MM.1S (cell line): ENCODE data around the gene GALNS.

Source experiments
- DNase-seq: peaks from one replicate; pipeline ENCODE4 v3.0.0-alpha.2; 2015
- H2AFZ ChIP-seq: fragments of 300-600 bp; sonication (generic); 2 replicates; pipeline ENCODE4 v1.6.0; 2016; ENCODE audit warnings: antibody characterized with exemption, low read length
- H3F3A ChIP-seq: fragments of 300-600 bp; sonication (generic); 2 replicates; pipeline ENCODE4 v1.6.1; 2016; ENCODE audit warnings: mild to moderate bottlenecking, antibody characterized with exemption, low read length, moderate library complexity, mixed read lengths; ENCODE audit not compliant: insufficient read depth
- H3K27ac ChIP-seq: fragments of 300-600 bp; sonication (generic); 2 replicates; pipeline ENCODE4 v1.5.1; 2016; ENCODE audit warnings: mild to moderate bottlenecking, low read length
- H3K27me3 ChIP-seq: fragments of 300-600 bp; sonication (generic); replicated peaks from 2 replicates; pipeline ENCODE4 v1.6.0; 2016; ENCODE audit warnings: low read length; ENCODE audit not compliant: insufficient read depth
- H3K36me3 ChIP-seq: fragments of 300-600 bp; sonication (generic); replicated peaks from 2 replicates; pipeline ENCODE4 v1.6.1; 2016; ENCODE audit warnings: mild to moderate bottlenecking, low read length, mixed read lengths; ENCODE audit not compliant: insufficient read depth
- H3K4me1 ChIP-seq: fragments of 300-600 bp; sonication (generic); 2 replicates; pipeline ENCODE4 v1.6.1; 2016; ENCODE audit warnings: low read length, mixed read lengths
- H3K4me2 ChIP-seq: fragments of 300-600 bp; sonication (generic); 2 replicates; pipeline ENCODE4 v1.6.0; 2016; ENCODE audit warnings: low read depth, low read length
- H3K4me3 ChIP-seq: fragments of 300-600 bp; sonication (generic); 2 replicates; pipeline ENCODE4 v1.5.1; 2016; ENCODE audit warnings: low read length, mixed read lengths
- H3K79me2 ChIP-seq: fragments of 300-600 bp; sonication (generic); 2 replicates; pipeline ENCODE4 v1.6.1; 2016; ENCODE audit warnings: mixed run types, low read length, mixed read lengths
- H3K9ac ChIP-seq: fragments of 300-600 bp; sonication (generic); 2 replicates; pipeline ENCODE4 v1.6.1; 2016; ENCODE audit warnings: low read length, mixed read lengths
- H3K9me2 ChIP-seq: fragments of 300-600 bp; sonication (generic); replicated peaks from 2 replicates; pipeline ENCODE4 v1.6.1; 2016; ENCODE audit warnings: mild to moderate bottlenecking, low read length, mixed read lengths; ENCODE audit not compliant: insufficient read depth
- H3K9me3 ChIP-seq: fragments of 300-600 bp; sonication (generic); replicated peaks from 2 replicates; pipeline ENCODE4 v1.6.1; 2016; ENCODE audit warnings: mild to moderate bottlenecking, low read length, mixed read lengths; ENCODE audit not compliant: insufficient read depth
- H4K20me1 ChIP-seq: fragments of 300-600 bp; sonication (generic); 2 replicates; pipeline ENCODE4 v1.6.1; 2016; ENCODE audit warnings: mild to moderate bottlenecking, low read length, moderate library complexity, mixed read lengths; ENCODE audit not compliant: insufficient read depth
- EZH2 ChIP-seq: fragments of 300-600 bp; sonication (generic); optimal IDR thresholded peaks from 2 replicates; pipeline ENCODE3; 2017; ENCODE audit warnings: low read depth, mild to moderate bottlenecking, antibody characterized with exemption, low read length, mixed read lengths
- EZH2phosphoT487 ChIP-seq: fragments of 300-600 bp; sonication (generic); IDR thresholded peaks from 2 replicates; pipeline ENCODE4 v1.6.1; 2018; ENCODE audit warnings: antibody characterized with exemption, low read length
- TF ChIP-seq, protein P1 (sequence below): fragments of 300-600 bp; sonication (generic); IDR thresholded peaks from 2 replicates; pipeline ENCODE4 v1.5.1; 2016; ENCODE audit warnings: antibody characterized with exemption, low read length, mixed read lengths

GALNS gene

DNA sequence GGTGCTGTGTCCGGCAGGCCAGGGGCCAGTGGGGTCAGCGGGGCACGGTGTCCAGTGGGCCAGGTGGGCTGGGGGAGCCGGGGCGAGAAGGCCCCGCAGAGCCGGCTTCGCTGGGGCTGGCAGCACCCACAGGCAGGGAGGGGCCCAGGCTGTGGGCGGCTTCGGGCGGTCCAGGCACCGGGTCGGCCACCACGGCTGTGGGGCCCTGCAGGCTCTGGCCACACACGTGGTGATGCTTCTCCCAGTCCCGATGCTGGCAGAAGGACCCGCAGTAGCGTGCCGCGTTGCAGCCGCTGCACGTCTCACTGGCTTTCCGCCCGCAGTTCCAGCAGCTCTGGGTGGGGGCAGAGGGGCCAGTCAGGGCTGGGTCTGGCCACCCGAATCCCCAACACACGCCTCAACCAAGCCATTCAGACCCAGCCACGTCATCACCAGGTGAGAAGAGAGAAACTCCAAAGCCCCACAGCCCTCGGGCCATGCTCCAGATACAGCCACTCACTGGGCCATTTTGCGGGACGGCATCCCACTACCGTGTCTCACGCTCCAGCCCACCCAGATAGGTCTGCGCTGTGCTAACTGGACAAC, 20.3 kb upstream of the GALNS start:
- H3K9me3 ChIP-seq, result no peaks in the 10 kb centered on the region
- DNase-seq, result no peak
- H3K36me3 ChIP-seq, result no peaks in the 10 kb centered on the region
- no peaks in the 10 kb centered on the region for H4K20me1 ChIP-seq
- no peaks in the 10 kb centered on the region for H3K27me3 ChIP-seq
- no peaks in the 10 kb centered on the region for H3K79me2 ChIP-seq
- no peaks in the 10 kb centered on the region for H3F3A ChIP-seq
- H3K4me2 ChIP-seq, result no peak overlapping the region
- no peak overlapping the region for H2AFZ ChIP-seq
- H3K9me2 ChIP-seq, result no peaks in the 10 kb centered on the region
- no peak overlapping the region for H3K27ac ChIP-seq
- no peaks in the 10 kb centered on the region for H3K4me1 ChIP-seq
- no peak overlapping the region for H3K4me3 ChIP-seq
- no peak overlapping the region for H3K9ac ChIP-seq
- TF ChIP-seq EZH2phosphoT487 (no peak), EZH2 (no peak)
- TF ChIP-seq, protein P1, sequence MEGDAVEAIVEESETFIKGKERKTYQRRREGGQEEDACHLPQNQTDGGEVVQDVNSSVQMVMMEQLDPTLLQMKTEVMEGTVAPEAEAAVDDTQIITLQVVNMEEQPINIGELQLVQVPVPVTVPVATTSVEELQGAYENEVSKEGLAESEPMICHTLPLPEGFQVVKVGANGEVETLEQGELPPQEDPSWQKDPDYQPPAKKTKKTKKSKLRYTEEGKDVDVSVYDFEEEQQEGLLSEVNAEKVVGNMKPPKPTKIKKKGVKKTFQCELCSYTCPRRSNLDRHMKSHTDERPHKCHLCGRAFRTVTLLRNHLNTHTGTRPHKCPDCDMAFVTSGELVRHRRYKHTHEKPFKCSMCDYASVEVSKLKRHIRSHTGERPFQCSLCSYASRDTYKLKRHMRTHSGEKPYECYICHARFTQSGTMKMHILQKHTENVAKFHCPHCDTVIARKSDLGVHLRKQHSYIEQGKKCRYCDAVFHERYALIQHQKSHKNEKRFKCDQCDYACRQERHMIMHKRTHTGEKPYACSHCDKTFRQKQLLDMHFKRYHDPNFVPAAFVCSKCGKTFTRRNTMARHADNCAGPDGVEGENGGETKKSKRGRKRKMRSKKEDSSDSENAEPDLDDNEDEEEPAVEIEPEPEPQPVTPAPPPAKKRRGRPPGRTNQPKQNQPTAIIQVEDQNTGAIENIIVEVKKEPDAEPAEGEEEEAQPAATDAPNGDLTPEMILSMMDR, result no peak

DNA sequence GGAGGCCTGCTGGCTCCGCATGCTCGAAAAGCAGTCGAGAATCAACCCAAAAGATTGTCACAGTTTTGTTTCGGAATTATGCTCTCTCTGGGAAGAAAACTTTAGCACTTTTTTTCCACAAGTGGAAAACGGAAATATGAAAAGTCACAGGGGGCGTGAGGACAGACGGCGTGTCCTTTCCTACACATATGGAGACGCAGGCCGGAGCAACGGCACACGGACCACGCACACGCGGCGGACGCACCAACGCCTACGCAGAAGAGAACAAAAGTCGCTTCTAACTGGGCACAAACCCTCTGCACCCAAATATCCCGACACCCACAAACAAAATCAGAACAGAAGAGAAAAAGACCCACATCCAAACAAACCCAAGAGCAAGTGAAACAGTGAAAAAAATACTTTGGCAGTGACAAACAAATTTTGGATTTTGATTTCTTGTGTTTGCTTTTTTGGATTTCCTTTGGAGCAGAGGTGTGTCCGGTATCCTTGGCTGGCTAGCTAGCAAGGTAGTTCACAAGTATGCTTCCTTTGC, 19.0 kb upstream of the GALNS start:
- Histone ChIP-seq H3K9me3 (no peaks in the 10 kb centered on the region), H3K4me2 (no peak overlapping the region), H2AFZ (no peak overlapping the region), H3F3A (no peaks in the 10 kb centered on the region), H4K20me1 (no peaks in the 10 kb centered on the region), H3K79me2 (no peaks in the 10 kb centered on the region), H3K27me3 (no peaks in the 10 kb centered on the region; the same call in 1 of the 2 replicates), H3K4me3 (no peak overlapping the region), H3K9me2 (no peaks in the 10 kb centered on the region), H3K4me1 (no peaks in the 10 kb centered on the region), H3K9ac (no peak overlapping the region), H3K36me3 (no peaks in the 10 kb centered on the region), H3K27ac (no peak overlapping the region)
- no peak for DNase-seq
- TF ChIP-seq EZH2 (no peak), EZH2phosphoT487 (no peak)
- TF ChIP-seq, protein P1, result no peak

DNA sequence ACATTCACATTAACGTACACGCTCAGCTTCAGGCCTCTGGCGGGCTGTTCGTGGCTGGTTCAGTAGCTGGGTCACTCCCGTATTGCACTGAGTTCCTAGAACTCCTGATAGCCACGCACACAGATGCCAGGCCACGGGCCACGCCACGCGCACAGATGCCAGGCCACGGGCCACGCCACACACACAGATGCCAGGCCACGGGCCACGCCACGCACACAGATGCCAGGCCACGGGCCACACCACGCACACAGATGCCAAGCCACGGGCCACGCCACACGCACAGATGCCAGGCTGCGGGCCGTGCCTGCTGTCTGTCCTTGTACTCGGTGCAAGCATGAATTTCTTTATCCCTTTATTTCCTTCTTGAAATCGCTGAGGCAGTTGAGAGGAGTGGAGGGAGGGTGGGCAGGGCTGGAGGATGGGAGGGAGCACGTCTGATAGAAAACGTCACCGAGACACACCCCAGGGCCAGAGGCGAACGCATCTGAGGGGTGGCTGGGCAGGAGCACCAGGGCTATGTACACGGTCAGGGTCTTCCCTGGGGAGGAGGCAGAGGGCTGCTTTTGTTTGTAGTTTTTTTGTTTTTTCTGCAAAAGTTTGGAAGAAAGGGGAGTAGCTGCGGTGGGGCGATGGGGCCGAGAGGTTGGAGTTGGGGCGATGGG, 18.3 kb upstream of the GALNS start:
- Histone ChIP-seq H4K20me1 (no peaks in the 10 kb centered on the region), H3F3A (no peaks in the 10 kb centered on the region), H3K4me2 (no peak overlapping the region), H3K9ac (no peak overlapping the region), H2AFZ (no peak overlapping the region), H3K9me3 (no peaks in the 10 kb centered on the region), H3K9me2 (no peaks in the 10 kb centered on the region), H3K4me1 (no peaks in the 10 kb centered on the region), H3K27me3 (no peaks in the 10 kb centered on the region; the same call in 1 of the 2 replicates), H3K4me3 (no peak overlapping the region), H3K79me2 (no peaks in the 10 kb centered on the region), H3K27ac (no peak overlapping the region), H3K36me3 (no peaks in the 10 kb centered on the region)
- DNase-seq, result no peak
- TF ChIP-seq, protein P1, result no peak
- TF ChIP-seq EZH2phosphoT487 (no peak), EZH2 (no peak)
